ENCODE results near the gene TBC1D23. TPM values are rescaled to one million over a fixed set of nuclear protein-coding genes. Genes with fewer than 3 reads are reported as not detected.

Gene TBC1D23
- total RNA-seq, 1 experiment from 2014 or later, result 37.9 TPM

- CTCF ChIA-PET, result no interaction called here
- Histone ChIP-seq H3K27me3 (ENCODE audit: low read length) (no peaks in the 10 kb centered on the region), H3K4me2 (ENCODE audit: low read length) (no peak overlapping the region), H3K9ac (ENCODE audit: low read length) (no peak overlapping the region), H2AFZ (ENCODE audit: low read length) (no peak overlapping the region), H3K79me2 (ENCODE audit: low read length) (peaks cover 14% of the 10 kb centered on the region), H3K9me3 (ENCODE audit: low read length) (no peaks in the 10 kb centered on the region), H3K27ac (ENCODE audit: low read length) (no peak overlapping the region), H3K4me1 (ENCODE audit: insufficient read depth, low read length) (peaks cover 15% of the 10 kb centered on the region), H4K20me1 (ENCODE audit: low read length) (no peaks in the 10 kb centered on the region), H3K36me3 (ENCODE audit: low read depth, low read length) (no peaks in the 10 kb centered on the region), H3F3A (ENCODE audit: low read length, unreplicated experiment) (no peaks in the 10 kb centered on the region), H3K9me2 (replicated peaks; ENCODE audit: low read length) (no peaks in the 10 kb centered on the region), H3K4me3 (ENCODE audit: low read length) (no peak overlapping the region)
- DNase-seq (no peak), ATAC-seq (no peak)
- POLR2A ChIA-PET (ENCODE audit: unreplicated experiment), result interaction anchor here (0.6 kb wide), 1 partner anchor 235 kb away, joined by 5 read pairs; no protein-coding TSS in a partner anchor
- TF ChIP-seq CTCF (conservative IDR thresholded peaks at IDR 0.05; ENCODE audit: low read depth, low read length) (no peak), EZH2 (IDR thresholded peaks at IDR 0.05; ENCODE audit: low read length, unreplicated experiment) (no peak), EZH2phosphoT487 (IDR thresholded peaks at IDR 0.05; ENCODE audit: borderline replicate concordance, low read length) (no peak)
- intact Hi-C loops (cut with micrococcal nuclease), result no loop called here
- no TSS peak for BruUV-seq (replicated peaks)
Observed at GRCh38 chr3:100333051-100333450, 72.3 kb downstream of the TBC1D23 start.

- ChIA-PET CTCF (interaction anchor here (0.6 to 0.7 kb wide), 2 partner anchors 129 to 501 kb away, joined by 3 to 4 read pairs; no protein-coding TSS in a partner anchor), POLR2A (ENCODE audit: unreplicated experiment) (interaction anchor here (0.6 to 1.1 kb wide), 2 partner anchors 103 to 551 kb away, joined by 4 read pairs; no protein-coding TSS in a partner anchor)
- peaks cover 15% of the 10 kb centered on the region for H3K4me1 ChIP-seq (ENCODE audit: insufficient read depth, low read length)
Observed at GRCh38 chr3:100333970-100334487, 73.2 kb downstream of the TBC1D23 start.

More at GRCh38 chr3:100333970-100334487, 73.2 kb downstream of the TBC1D23 start:
- Histone ChIP-seq H3K4me2 (ENCODE audit: low read length) (peak overlapping the region; percentile 97), H2AFZ (ENCODE audit: low read length) (peak overlapping the region; percentile 87), H3K4me3 (ENCODE audit: low read length) (peak overlapping the region; percentile 79), H4K20me1 (ENCODE audit: low read length) (no peaks in the 10 kb centered on the region), H3K36me3 (ENCODE audit: low read depth, low read length) (0 out of 2 replicates have a peak, but pooled peaks cover 3% of the 10 kb centered on the region), H3K79me2 (ENCODE audit: low read length) (peaks cover 14% of the 10 kb centered on the region), H3K9me3 (ENCODE audit: low read length) (no peaks in the 10 kb centered on the region), H3K9ac (ENCODE audit: low read length) (peak overlapping the region; percentile 87), H3K9me2 (replicated peaks; ENCODE audit: low read length) (no peaks in the 10 kb centered on the region), H3K27me3 (ENCODE audit: low read length) (no peaks in the 10 kb centered on the region), H3F3A (ENCODE audit: low read length, unreplicated experiment) (no peaks in the 10 kb centered on the region), H3K27ac (ENCODE audit: low read length) (no peak overlapping the region; the same call in 1 of the 2 replicates)
- peak; percentile 29 for ATAC-seq
- TF ChIP-seq CTCF (conservative IDR thresholded peaks at IDR 0.05; ENCODE audit: low read depth, low read length) (no peak), EZH2phosphoT487 (IDR thresholded peaks at IDR 0.05; ENCODE audit: borderline replicate concordance, low read length) (no peak), EZH2 (IDR thresholded peaks at IDR 0.05; ENCODE audit: low read length, unreplicated experiment) (no peak)
- intact Hi-C loops (cut with micrococcal nuclease), result no loop called here
- TSS peak; percentile 88 for BruUV-seq (replicated peaks)
- DNase-seq, result no peak
